22Rv1 (cell line): ENCODE data around the gene TFDP1.

Experiments used
- H3K27ac ChIP-seq: fragments of 450-650 bp; 2 replicates; pipeline ENCODE4 v1.5.1; 2017
- CTCF ChIP-seq: fragments of 450-650 bp; IDR thresholded peaks from 2 replicates; pipeline ENCODE4 v1.5.1; 2017; ENCODE audit warnings: mild to moderate bottlenecking
- ZFX ChIP-seq: fragments of 450-650 bp; IDR thresholded peaks from 2 replicates; pipeline ENCODE4 v1.6.1; 2017; ENCODE audit warnings: antibody characterized with exemption, borderline replicate concordance

TFDP1 gene

GRCh38 chr13:113649212-113649611 lies 64.7 kb downstream of the TFDP1 start:
- TF ChIP-seq CTCF, result no peak
- TF ChIP-seq ZFX, result no peak

GRCh38 chr13:113650275-113650674 lies 65.7 kb downstream of the TFDP1 start:
- H3K27ac ChIP-seq, result no peak overlapping the region
- TF ChIP-seq CTCF (no peak), ZFX (no peak)

More at GRCh38 chr13:113649212-113649611, 64.7 kb downstream of the TFDP1 start:
- no peak overlapping the region for H3K27ac ChIP-seq

- H3K27ac ChIP-seq, result no peak overlapping the region
- no peak for TF ChIP-seq CTCF
- no peak for TF ChIP-seq ZFX
These were observed 66.2 kb downstream of the TFDP1 start for GRCh38 chr13:113650731-113651148.

GRCh38 chr13:113651511-113652403 lies 67.2 kb downstream of the TFDP1 start:
- H3K27ac ChIP-seq, result no peak overlapping the region
- TF ChIP-seq CTCF, result no peak
- TF ChIP-seq ZFX, result no peak

- no peak overlapping the region for H3K27ac ChIP-seq
- TF ChIP-seq ZFX (no peak), CTCF (no peak)
These were observed 68.1 kb downstream of the TFDP1 start for GRCh38 chr13:113652404-113653263.

GRCh38 chr13:113653264-113654174 lies 69.0 kb downstream of the TFDP1 start:
- no peak overlapping the region for H3K27ac ChIP-seq
- TF ChIP-seq ZFX (no peak), CTCF (no peak)
